Effector CD8-positive, alpha-beta T cell (primary cell): ENCODE measurements around the gene SERPINF2.
"Not testable (repeated sequence)": the region's sequence is repeated elsewhere in the genome, so short reads cannot be mapped to it uniquely, and the experiment has no call there.

Source experiments
- DNase-seq: peaks from one replicate; lab custom pipeline; 2025; lab: John Stamatoyannopoulos, UW

SERPINF2 gene

GRCh38 chr17:1762901-1763898 is 20.5 kb downstream of the SERPINF2 start:
- no peak for DNase-seq

- peak; percentile 21 for DNase-seq
Measured at GRCh38 chr17:1764284-1764683, 21.6 kb downstream of the SERPINF2 start.

- DNase-seq = not testable (repeated sequence)
Measured at GRCh38 chr17:1764705-1765104, 22.0 kb downstream of the SERPINF2 start.

- no peak for DNase-seq
Measured at GRCh38 chr17:1765576-1765975, 22.9 kb downstream of the SERPINF2 start.

- no peak for DNase-seq
Measured at GRCh38 chr17:1766382-1767135, 23.9 kb downstream of the SERPINF2 start.

GRCh38 chr17:1767358-1767757 is 24.7 kb downstream of the SERPINF2 start:
- DNase-seq = no peak

GRCh38 chr17:1769822-1770477 is 27.3 kb downstream of the SERPINF2 start:
- DNase-seq = no peak

- DNase-seq = not testable (repeated sequence)
Measured at GRCh38 chr17:1773000-1773695, 30.5 kb downstream of the SERPINF2 start.

- DNase-seq = no peak
Measured at GRCh38 chr17:1773696-1774181, 31.1 kb downstream of the SERPINF2 start.

- no peak for DNase-seq
Measured at GRCh38 chr17:1774390-1775176, 31.9 kb downstream of the SERPINF2 start.

GRCh38 chr17:1776328-1776727 is 33.7 kb downstream of the SERPINF2 start:
- no peak for DNase-seq

- DNase-seq = no peak
Measured at GRCh38 chr17:1776857-1777256, 34.2 kb downstream of the SERPINF2 start.

GRCh38 chr17:1779571-1780131 is 37.0 kb downstream of the SERPINF2 start:
- DNase-seq = no peak

GRCh38 chr17:1782171-1782567 is 39.5 kb downstream of the SERPINF2 start:
- no peak for DNase-seq

GRCh38 chr17:1783271-1783670 is 40.6 kb downstream of the SERPINF2 start:
- no peak for DNase-seq

GRCh38 chr17:1783834-1784611 is 41.4 kb downstream of the SERPINF2 start:
- no peak for DNase-seq

- DNase-seq = no peak
Measured at GRCh38 chr17:1785930-1786329, 43.3 kb downstream of the SERPINF2 start.

GRCh38 chr17:1786708-1787107 is 44.0 kb downstream of the SERPINF2 start:
- DNase-seq = no peak

- no peak for DNase-seq
Measured at GRCh38 chr17:1787301-1787902, 44.7 kb downstream of the SERPINF2 start.
